Measurements from ENCODE around the gene DEAF1.
A peak's percentile ranks its signal among the peaks of the same experiment; 100 is the strongest.

DEAF1 gene

GRCh38 chr11:617199-617911 is 77.7 kb downstream of the DEAF1 start:
- TF ChIP-seq TAF1 (IDR thresholded peaks at IDR 0.05; ENCODE audit: borderline replicate concordance, insufficient read depth, low read length): no peak
- TF ChIP-seq SIN3A (IDR thresholded peaks at IDR 0.05; ENCODE audit: borderline replicate concordance, insufficient read depth, low read length): no peak
- TF ChIP-seq REST (IDR thresholded peaks at IDR 0.05; ENCODE audit: insufficient read depth in 1 of 2, low read depth in 2 of 2, low read length in 2 of 2): no peak
- no peak for TF ChIP-seq FOXP2 (optimal IDR thresholded peaks at IDR 0.05; ENCODE audit: borderline replicate concordance, extremely low read depth, extremely low read length, insufficient read depth)

- no peak for TF ChIP-seq POLR2AphosphoS5 (IDR thresholded peaks at IDR 0.05; ENCODE audit: low read depth, low read length)
- TF ChIP-seq TAF1 (IDR thresholded peaks at IDR 0.05; ENCODE audit: borderline replicate concordance, insufficient read depth, low read length): peak; percentile 2; the same call in 1 of the 2 replicates
Measured at GRCh38 chr11:616320-617198, 78.5 kb downstream of the DEAF1 start.

GRCh38 chr11:615504-616319 is 79.3 kb downstream of the DEAF1 start, which contains the start of gene IRF7:
Gene IRF7, minus strand, starts transcription at chr11:615950. Its CDS starts 586 bp downstream, at chr11:615364.
- TF ChIP-seq REST (IDR thresholded peaks at IDR 0.05; ENCODE audit: insufficient read depth in 1 of 2, low read depth in 2 of 2, low read length in 2 of 2) (no peak), SIN3A (IDR thresholded peaks at IDR 0.05; ENCODE audit: borderline replicate concordance, insufficient read depth, low read length) (no peak), FOXP2 (optimal IDR thresholded peaks at IDR 0.05; ENCODE audit: borderline replicate concordance, extremely low read depth, extremely low read length, insufficient read depth) (no peak), POLR2AphosphoS5 (IDR thresholded peaks at IDR 0.05; ENCODE audit: low read depth, low read length) (peak; percentile 99), TAF1 (IDR thresholded peaks at IDR 0.05; ENCODE audit: borderline replicate concordance, insufficient read depth, low read length) (peak; percentile 52; the same call in 1 of the 2 replicates)

GRCh38 chr11:614623-615503 is 80.2 kb downstream of the DEAF1 start:
- TF ChIP-seq REST (IDR thresholded peaks at IDR 0.05; ENCODE audit: insufficient read depth in 1 of 2, low read depth in 2 of 2, low read length in 2 of 2): no peak
- no peak for TF ChIP-seq SIN3A (IDR thresholded peaks at IDR 0.05; ENCODE audit: borderline replicate concordance, insufficient read depth, low read length)
- TF ChIP-seq TAF1 (IDR thresholded peaks at IDR 0.05; ENCODE audit: borderline replicate concordance, insufficient read depth, low read length): no peak
- no peak for TF ChIP-seq POLR2AphosphoS5 (IDR thresholded peaks at IDR 0.05; ENCODE audit: low read depth, low read length)
- TF ChIP-seq FOXP2 (optimal IDR thresholded peaks at IDR 0.05; ENCODE audit: borderline replicate concordance, extremely low read depth, extremely low read length, insufficient read depth): no peak

Data from PFSK-1 (cell line).